GM13977 (cell line): ENCODE data around the gene FHAD1.
A peak's percentile ranks its signal among the peaks of the same experiment; 100 is the strongest.
"Not testable (repeated sequence)": the region's sequence is repeated elsewhere in the genome, so short reads cannot be mapped to it uniquely, and the experiment has no call there.

Source experiments
- DNase-seq: peaks from one replicate; pipeline ENCODE4 v3.0.0; 2012; ENCODE audit warnings: low spot score
- in situ Hi-C: fragments of 300-500 bp; cut with MboI; formaldehyde crosslinking; loops from one replicate; pipeline ENCODE4 v1.12.0; 2022; ENCODE audit warnings: low sequenced_read_pairs, low pct_unique_long_range_greater_than_20kb, mixed read lengths, inconsistent platforms; ENCODE audit not compliant: unreplicated experiment
- TF ChIP-seq, protein P1 (sequence below): IDR thresholded peaks from 2 replicates; pipeline ENCODE4 v1.5.1; 2012; ENCODE audit warnings: mild to moderate bottlenecking, control low read depth; ENCODE audit not compliant: insufficient read depth; ENCODE audit errors: extremely low read depth, missing control alignments

Gene FHAD1

DNA sequence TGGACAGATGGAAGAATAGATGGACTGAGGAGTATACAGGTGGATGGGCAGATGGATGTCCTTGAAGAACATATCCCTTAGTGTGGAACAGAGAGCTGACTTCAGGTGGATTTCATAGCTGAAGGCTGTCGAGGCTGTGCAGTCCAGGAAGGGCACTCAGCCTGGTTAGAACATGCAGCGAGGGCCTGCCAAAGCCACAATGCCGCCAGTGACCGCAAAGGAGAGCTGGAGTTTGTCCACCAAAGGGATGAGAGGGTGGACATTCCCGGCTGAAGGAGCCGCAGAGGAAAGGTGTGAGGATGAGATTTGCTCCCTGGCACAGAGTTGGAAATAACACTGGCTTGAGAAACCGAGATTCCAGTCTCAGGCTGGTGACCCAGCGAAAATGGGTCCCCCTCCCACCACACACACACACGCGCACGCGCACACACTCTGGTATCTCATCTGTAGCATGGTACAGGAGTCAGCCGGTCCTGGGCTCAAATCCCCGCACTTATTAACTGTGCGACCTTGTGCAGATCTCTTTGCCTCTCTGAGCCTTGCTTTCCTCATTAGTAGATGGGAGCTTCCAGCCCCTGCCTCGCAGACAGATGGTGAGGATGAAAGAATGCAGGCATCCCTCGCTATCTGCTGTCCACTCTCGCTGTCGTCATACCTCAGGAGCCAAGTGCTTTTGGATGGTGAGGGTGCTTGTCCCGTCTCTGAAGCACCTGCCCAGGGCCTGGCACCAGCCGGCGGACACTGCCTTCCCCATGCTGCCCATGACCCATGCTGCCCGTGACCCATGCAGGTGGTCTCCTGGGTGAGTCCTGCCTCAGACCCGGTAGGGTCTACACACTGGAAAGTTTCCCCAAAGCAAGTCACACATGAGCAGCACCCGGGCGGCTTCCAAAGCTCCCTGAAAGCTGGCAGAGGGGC, 135.8 kb downstream of the FHAD1 start:
- in situ Hi-C loops: no loop called here
- TF ChIP-seq, protein P1, sequence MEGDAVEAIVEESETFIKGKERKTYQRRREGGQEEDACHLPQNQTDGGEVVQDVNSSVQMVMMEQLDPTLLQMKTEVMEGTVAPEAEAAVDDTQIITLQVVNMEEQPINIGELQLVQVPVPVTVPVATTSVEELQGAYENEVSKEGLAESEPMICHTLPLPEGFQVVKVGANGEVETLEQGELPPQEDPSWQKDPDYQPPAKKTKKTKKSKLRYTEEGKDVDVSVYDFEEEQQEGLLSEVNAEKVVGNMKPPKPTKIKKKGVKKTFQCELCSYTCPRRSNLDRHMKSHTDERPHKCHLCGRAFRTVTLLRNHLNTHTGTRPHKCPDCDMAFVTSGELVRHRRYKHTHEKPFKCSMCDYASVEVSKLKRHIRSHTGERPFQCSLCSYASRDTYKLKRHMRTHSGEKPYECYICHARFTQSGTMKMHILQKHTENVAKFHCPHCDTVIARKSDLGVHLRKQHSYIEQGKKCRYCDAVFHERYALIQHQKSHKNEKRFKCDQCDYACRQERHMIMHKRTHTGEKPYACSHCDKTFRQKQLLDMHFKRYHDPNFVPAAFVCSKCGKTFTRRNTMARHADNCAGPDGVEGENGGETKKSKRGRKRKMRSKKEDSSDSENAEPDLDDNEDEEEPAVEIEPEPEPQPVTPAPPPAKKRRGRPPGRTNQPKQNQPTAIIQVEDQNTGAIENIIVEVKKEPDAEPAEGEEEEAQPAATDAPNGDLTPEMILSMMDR: no peak
- no peak for DNase-seq

DNA sequence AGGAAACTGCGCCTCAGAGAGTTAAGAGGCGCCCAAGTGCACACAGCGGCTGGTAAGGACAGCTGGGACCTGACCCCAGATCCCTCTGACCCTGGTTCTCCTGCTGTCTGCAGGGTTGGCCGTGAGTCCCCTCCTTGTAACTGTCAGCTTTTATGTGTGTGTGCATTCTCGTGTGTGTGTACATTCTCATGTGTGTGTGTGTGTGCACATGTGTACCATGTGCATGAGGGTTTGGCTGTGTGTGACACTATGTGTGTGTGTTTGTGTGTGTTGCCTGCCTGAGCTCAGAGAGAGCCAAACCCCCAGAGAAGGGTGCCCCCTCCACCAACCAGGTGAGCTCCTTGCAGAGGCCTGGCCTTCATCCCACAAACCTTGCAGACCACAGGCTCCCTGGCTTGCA, 136.8 kb downstream of the FHAD1 start:
- in situ Hi-C loops: no loop called here
- DNase-seq: no peak

DNA sequence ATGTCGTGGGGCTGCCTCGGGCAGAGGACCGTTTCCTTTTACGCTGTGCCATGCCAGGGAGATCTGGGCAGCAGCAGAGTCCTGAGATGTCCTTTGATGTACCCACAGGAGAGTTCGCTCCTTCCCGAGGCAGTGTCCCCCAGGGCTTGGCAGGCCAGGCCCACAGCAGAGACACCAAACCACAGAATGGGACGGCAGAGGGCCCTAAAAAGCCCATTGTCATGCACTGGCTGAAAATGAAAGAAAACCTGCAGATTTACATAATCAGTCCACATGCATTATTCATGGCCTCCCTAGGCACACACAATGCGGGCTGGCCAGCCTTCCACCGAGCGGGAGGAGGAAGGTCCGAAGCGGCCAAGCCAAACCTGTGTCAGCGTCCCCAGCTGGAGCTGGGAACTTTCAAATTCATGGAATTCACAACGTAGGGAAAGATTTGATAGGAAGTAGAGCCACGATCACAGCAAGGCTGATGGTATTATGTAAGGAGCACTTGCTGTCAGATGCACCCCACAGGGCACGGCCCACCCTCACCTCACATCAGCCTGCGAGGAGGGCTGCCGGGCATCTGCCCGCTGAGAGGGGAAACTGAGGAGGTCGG, 137.4 kb downstream of the FHAD1 start:
- in situ Hi-C loops: no loop called here
- TF ChIP-seq, protein P1: no peak

More for the DNA sequence above, 136.8 kb downstream of the FHAD1 start:
- TF ChIP-seq, protein P1: no peak

DNA sequence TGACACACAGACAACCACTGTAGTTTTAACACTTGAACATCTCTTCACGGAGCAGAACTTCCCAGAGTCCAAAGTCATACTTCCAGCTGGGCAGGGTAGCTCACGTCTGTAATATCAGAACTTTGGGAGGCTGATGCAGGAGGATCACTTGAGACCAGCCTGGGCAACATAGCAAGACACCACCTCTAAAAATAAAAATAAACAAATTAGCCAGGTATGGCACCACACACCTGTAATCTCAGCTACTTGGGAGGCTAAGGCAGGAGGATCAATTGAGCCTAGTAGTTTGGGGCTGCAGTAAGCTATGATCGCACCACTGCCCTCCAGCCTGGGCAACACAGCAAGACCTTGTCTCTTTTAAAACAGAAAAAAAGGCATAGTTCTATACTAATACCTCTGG, 138.4 kb downstream of the FHAD1 start:
- no peak for DNase-seq
- TF ChIP-seq, protein P1: no peak
- in situ Hi-C loops: no loop called here

More for the DNA sequence above, 137.4 kb downstream of the FHAD1 start:
- peak; percentile 65 for DNase-seq

DNA sequence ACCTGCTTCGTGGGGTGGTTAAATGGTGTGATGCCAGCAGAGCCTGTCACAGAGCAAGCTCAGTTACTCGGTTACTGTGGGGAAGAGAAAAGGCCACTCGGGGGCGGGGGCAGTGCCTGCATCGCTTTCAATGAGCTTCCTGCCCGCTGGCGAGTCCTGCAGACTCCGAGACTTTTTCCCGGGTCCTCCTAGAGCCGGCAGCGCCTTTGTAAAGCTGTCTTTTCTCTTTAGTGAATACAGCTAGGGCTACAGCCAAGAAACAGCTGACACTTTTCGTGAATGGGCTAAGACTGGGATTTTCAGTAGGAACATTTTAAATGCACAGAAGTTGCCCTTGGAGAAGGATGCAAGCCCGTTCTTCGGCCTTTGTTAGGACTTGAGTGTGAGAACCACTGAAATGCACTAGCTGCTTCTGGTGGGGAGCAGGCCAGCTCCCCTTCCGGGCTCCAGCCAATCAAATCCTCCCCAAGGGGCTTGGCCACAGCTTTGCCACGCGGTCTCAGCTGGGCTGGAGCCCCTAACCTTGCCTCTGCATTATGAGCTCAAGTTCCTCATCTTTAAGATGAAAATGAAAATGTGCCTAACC, 139.2 kb downstream of the FHAD1 start:
- TF ChIP-seq, protein P1: no peak

DNA sequence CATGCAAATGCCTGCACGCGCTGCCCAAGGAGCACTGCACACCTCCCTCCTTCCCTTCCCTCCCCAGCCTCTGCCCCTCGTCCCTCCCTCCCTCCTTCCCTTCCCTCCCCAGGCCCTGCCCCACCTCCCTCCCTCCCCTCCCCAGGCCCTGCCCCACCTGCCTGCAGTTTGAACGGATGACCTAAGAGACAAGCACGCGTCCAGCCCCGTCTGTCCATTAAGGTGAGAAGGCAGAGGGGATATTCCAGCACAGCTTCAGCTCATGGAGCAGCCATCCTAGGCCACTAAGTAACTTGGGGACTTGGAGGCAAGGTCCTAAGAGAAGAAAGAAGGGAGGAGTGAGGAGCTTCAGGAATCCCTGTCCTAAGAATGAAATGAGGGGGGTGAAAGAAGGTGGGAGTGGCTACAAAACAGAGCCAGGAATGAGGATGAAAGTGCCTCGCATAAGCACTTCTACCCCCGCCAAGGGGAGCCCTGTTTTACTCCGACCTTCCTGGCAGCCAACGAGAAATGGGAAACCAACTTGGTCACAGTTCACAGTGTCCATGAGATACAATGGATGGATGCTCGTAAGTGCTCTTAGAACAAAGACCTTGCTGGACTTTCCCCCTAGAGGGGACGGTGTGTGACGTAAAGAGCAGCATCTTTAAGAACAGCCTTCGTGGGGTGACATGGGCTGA, 141.3 kb downstream of the FHAD1 start:
- in situ Hi-C loops: no loop called here
- no peak for DNase-seq
- TF ChIP-seq, protein P1: no peak

More for the DNA sequence above, 139.2 kb downstream of the FHAD1 start:
- in situ Hi-C loops: no loop called here
- peak; percentile 62 for DNase-seq

DNA sequence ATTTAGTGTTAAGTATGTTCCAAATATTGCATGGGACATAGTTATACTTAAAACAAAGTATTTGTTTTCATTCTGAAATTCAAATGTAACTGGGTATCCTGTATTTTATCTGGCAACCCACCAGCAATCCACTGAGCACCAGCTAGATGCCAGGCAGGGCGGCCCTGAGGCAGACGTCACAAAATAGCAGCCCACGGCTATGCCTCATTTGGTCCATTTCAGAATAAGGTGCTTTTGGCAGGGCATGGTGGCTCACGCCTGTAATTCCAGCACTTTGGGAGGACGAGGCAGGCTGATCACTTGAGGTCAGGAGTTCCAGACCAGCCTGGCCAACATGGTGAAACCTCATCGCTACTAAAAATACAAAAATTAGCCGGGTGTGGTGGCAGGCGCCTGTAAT, 142.8 kb downstream of the FHAD1 start:
- DNase-seq, in situ Hi-C loops: not testable (repeated sequence)
